Measurements from ENCODE around the gene RPA3.
"Not testable (repeated sequence)": the region's sequence is repeated elsewhere in the genome, so short reads cannot be mapped to it uniquely, and the experiment has no call there.

RPA3 gene

GRCh38 chr7:7682861-7683260 is 35.5 kb downstream of the RPA3 start:
- Histone ChIP-seq H3K36me3 (ENCODE audit: insufficient read depth, low read length) (peaks cover 3% of the 10 kb centered on the region; the same call in 1 of the 2 replicates), H3K9ac (ENCODE audit: low read length) (no peak overlapping the region), H2AFZ (ENCODE audit: low read length) (no peak overlapping the region), H3K4me2 (ENCODE audit: low read length) (no peak overlapping the region; the same call in 1 of the 2 replicates), H3F3A (ENCODE audit: insufficient read depth, low read length) (no peaks in the 10 kb centered on the region), H3K9me2 (ENCODE audit: low read depth, low read length) (no peaks in the 10 kb centered on the region), H3K9me3 (ENCODE audit: low read length) (no peaks in the 10 kb centered on the region), H3K4me1 (ENCODE audit: insufficient read depth, low read length, severe bottlenecking) (peaks cover 24% of the 10 kb centered on the region), H3K27ac (ENCODE audit: low read depth, low read length, poor library complexity, severe bottlenecking) (peak overlapping the region; percentile 2), H3K79me2 (ENCODE audit: insufficient read depth, low read length) (no peaks in the 10 kb centered on the region), H3K27me3 (ENCODE audit: insufficient read depth, low read length) (no peaks in the 10 kb centered on the region), H3K4me3 (ENCODE audit: low read depth, low read length, poor library complexity, severe bottlenecking) (no peak overlapping the region), H4K20me1 (ENCODE audit: insufficient read depth, low read length) (no peaks in the 10 kb centered on the region)
- no peak for TF ChIP-seq EZH2 (IDR thresholded peaks at IDR 0.05; ENCODE audit: borderline replicate concordance, low read length)

- Histone ChIP-seq H3K27ac (ENCODE audit: low read depth, low read length, poor library complexity, severe bottlenecking) (peak overlapping the region; percentile 72), H3K4me1 (ENCODE audit: insufficient read depth, low read length, severe bottlenecking) (peaks cover 24% of the 10 kb centered on the region), H2AFZ (ENCODE audit: low read length) (no peak overlapping the region), H3F3A (ENCODE audit: insufficient read depth, low read length) (no peaks in the 10 kb centered on the region), H3K4me3 (ENCODE audit: low read depth, low read length, poor library complexity, severe bottlenecking) (no peak overlapping the region), H4K20me1 (ENCODE audit: insufficient read depth, low read length) (no peaks in the 10 kb centered on the region), H3K4me2 (ENCODE audit: low read length) (peak overlapping the region; percentile 39), H3K9me3 (ENCODE audit: low read length) (0 out of 2 replicates have a peak, but pooled peaks cover 3% of the 10 kb centered on the region), H3K9me2 (ENCODE audit: low read depth, low read length) (no peaks in the 10 kb centered on the region), H3K79me2 (ENCODE audit: insufficient read depth, low read length) (no peaks in the 10 kb centered on the region), H3K9ac (ENCODE audit: low read length) (peak overlapping the region; percentile 9; the same call in 1 of the 2 replicates), H3K27me3 (ENCODE audit: insufficient read depth, low read length) (no peaks in the 10 kb centered on the region), H3K36me3 (ENCODE audit: insufficient read depth, low read length) (peaks cover 8% of the 10 kb centered on the region)
- TF ChIP-seq CTCF (IDR thresholded peaks at IDR 0.05; ENCODE audit: low read length) = no peak
- TF ChIP-seq EZH2 (IDR thresholded peaks at IDR 0.05; ENCODE audit: borderline replicate concordance, low read length) = no peak
Observed at GRCh38 chr7:7681936-7682329, 36.5 kb downstream of the RPA3 start.

- Histone ChIP-seq H3K4me2 (ENCODE audit: low read length) (peak overlapping the region; percentile 39), H3K27me3 (ENCODE audit: insufficient read depth, low read length) (no peaks in the 10 kb centered on the region), H3K79me2 (ENCODE audit: insufficient read depth, low read length) (no peaks in the 10 kb centered on the region), H3K4me3 (ENCODE audit: low read depth, low read length, poor library complexity, severe bottlenecking) (no peak overlapping the region), H3F3A (ENCODE audit: insufficient read depth, low read length) (no peaks in the 10 kb centered on the region), H3K9me2 (ENCODE audit: low read depth, low read length) (no peaks in the 10 kb centered on the region), H4K20me1 (ENCODE audit: insufficient read depth, low read length) (no peaks in the 10 kb centered on the region), H3K4me1 (ENCODE audit: insufficient read depth, low read length, severe bottlenecking) (peaks cover 24% of the 10 kb centered on the region), H3K27ac (ENCODE audit: low read depth, low read length, poor library complexity, severe bottlenecking) (peak overlapping the region; percentile 72), H3K9ac (ENCODE audit: low read length) (peak overlapping the region; percentile 9; the same call in 1 of the 2 replicates), H3K36me3 (ENCODE audit: insufficient read depth, low read length) (peaks cover 8% of the 10 kb centered on the region), H3K9me3 (ENCODE audit: low read length) (0 out of 2 replicates have a peak, but pooled peaks cover 3% of the 10 kb centered on the region), H2AFZ (ENCODE audit: low read length) (no peak overlapping the region)
- TF ChIP-seq CTCF (IDR thresholded peaks at IDR 0.05; ENCODE audit: low read length) = peak; percentile 74
- no peak for TF ChIP-seq EZH2 (IDR thresholded peaks at IDR 0.05; ENCODE audit: borderline replicate concordance, low read length)
Observed at GRCh38 chr7:7681191-7681935, 37.0 kb downstream of the RPA3 start.

GRCh38 chr7:7679640-7680039 is 38.8 kb downstream of the RPA3 start:
- H3K9me2 ChIP-seq (ENCODE audit: low read depth, low read length); H3F3A ChIP-seq (ENCODE audit: insufficient read depth, low read length); H2AFZ ChIP-seq (ENCODE audit: low read length); H3K27ac ChIP-seq (ENCODE audit: low read depth, low read length, poor library complexity, severe bottlenecking); H3K4me3 ChIP-seq (ENCODE audit: low read depth, low read length, poor library complexity, severe bottlenecking); H3K9ac ChIP-seq (ENCODE audit: low read length); H3K4me2 ChIP-seq (ENCODE audit: low read length); H4K20me1 ChIP-seq (ENCODE audit: insufficient read depth, low read length); H3K9me3 ChIP-seq (ENCODE audit: low read length); H3K79me2 ChIP-seq (ENCODE audit: insufficient read depth, low read length); H3K27me3 ChIP-seq (ENCODE audit: insufficient read depth, low read length): not testable (repeated sequence)
- Histone ChIP-seq H3K4me1 (ENCODE audit: insufficient read depth, low read length, severe bottlenecking) (peaks cover 34% of the 10 kb centered on the region), H3K36me3 (ENCODE audit: insufficient read depth, low read length) (peaks cover 21% of the 10 kb centered on the region)

Measured in OCI-LY1 (cell line).